ENCODE results near the gene PPFIA3.

The PPFIA3 gene

GRCh38 chr19:49196527-49197240 is 77.3 kb downstream of the PPFIA3 start:
- in situ Hi-C loops (cut with HindIII; ENCODE audit: low pct_ligation_motif_present, low pct_unique_long_range_greater_than_20kb, low sequenced_read_pairs) = no loop called here
- no peak for DNase-seq

GRCh38 chr19:49200238-49200862 is 81.0 kb downstream of the PPFIA3 start:
- in situ Hi-C loops (cut with HindIII; ENCODE audit: low pct_ligation_motif_present, low pct_unique_long_range_greater_than_20kb, low sequenced_read_pairs) = no loop called here
- DNase-seq = peak; percentile 12

Data from ACHN (cell line).